OCI-LY3 (cell line): Measurements from ENCODE around the gene TOM1.

Experiments used
- EZH2phosphoT487 ChIP-seq: fragments of 200-600 bp; shearing (Covaris generic); IDR thresholded peaks from 2 replicates; pipeline ENCODE4 v1.6.1; 2018; ENCODE audit warnings: antibody characterized with exemption, mixed run types, low read depth
- TF ChIP-seq, protein P1 (sequence below): fragments of 200-600, 300-600 bp; sonication (generic); IDR thresholded peaks from 2 replicates; pipeline ENCODE4 v1.5.1; 2014; ENCODE audit warnings: antibody characterized with exemption, low read length, low read depth

DNA sequence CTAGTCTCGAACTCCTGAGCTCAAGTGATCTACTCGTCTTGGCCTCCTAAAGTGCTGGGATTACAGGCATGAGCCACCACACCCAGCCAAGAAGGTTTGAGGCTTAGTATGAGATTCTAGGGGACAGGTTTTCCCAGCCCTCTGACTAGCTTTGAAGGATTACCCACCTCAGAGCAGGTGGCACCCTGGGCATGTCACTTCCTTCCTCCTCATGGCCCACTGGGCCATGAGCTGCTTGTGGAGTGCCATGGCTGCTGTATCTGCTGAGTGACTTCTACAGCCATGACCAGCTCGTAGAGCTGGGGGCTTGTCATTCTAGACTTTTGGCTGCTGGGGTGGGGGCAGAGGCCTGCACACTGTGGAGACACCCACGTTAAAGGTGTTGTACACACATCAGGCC is 25.1 kb downstream of the TOM1 start:
- TF ChIP-seq, protein P1, sequence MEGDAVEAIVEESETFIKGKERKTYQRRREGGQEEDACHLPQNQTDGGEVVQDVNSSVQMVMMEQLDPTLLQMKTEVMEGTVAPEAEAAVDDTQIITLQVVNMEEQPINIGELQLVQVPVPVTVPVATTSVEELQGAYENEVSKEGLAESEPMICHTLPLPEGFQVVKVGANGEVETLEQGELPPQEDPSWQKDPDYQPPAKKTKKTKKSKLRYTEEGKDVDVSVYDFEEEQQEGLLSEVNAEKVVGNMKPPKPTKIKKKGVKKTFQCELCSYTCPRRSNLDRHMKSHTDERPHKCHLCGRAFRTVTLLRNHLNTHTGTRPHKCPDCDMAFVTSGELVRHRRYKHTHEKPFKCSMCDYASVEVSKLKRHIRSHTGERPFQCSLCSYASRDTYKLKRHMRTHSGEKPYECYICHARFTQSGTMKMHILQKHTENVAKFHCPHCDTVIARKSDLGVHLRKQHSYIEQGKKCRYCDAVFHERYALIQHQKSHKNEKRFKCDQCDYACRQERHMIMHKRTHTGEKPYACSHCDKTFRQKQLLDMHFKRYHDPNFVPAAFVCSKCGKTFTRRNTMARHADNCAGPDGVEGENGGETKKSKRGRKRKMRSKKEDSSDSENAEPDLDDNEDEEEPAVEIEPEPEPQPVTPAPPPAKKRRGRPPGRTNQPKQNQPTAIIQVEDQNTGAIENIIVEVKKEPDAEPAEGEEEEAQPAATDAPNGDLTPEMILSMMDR = no peak
- no peak for TF ChIP-seq EZH2phosphoT487
